Left ventricle myocardium inferior (tissue), 1 donor: ENCODE measurements around the gene NECTIN3. TPM values are rescaled to one million over a fixed set of nuclear protein-coding genes. Genes with fewer than 3 reads are reported as not detected.

ENCODE experiments used
- DNase-seq: peaks from one replicate; pipeline ENCODE4 v3.0.0-alpha.2; 2020
- H3K27ac ChIP-seq: fragments of 200-600 bp; replicated peaks from 2 replicates; pipeline ENCODE4 v1.8.0; 2021
- H3K27me3 ChIP-seq: fragments of 200-600 bp; 2 replicates; pipeline ENCODE4 v1.8.0; 2021; ENCODE audit warnings: low read depth
- H3K36me3 ChIP-seq: fragments of 200-600 bp; 2 replicates; pipeline ENCODE4 v1.8.0; 2021
- H3K4me1 ChIP-seq: fragments of 200-600 bp; 2 replicates; pipeline ENCODE4 v1.8.0; 2021
- H3K4me3 ChIP-seq: fragments of 200-600 bp; 2 replicates; pipeline ENCODE4 v1.8.0; 2021; ENCODE audit warnings: mild to moderate bottlenecking, moderate library complexity
- H3K9me3 ChIP-seq: fragments of 200-600 bp; replicated peaks from 2 replicates; pipeline ENCODE4 v1.8.0; 2021
- intact Hi-C: fragments of 100-400 bp; cut with micrococcal nuclease; formaldehyde crosslinking; loops from one replicate; pipeline ENCODE4 v1.11.0; 2022
- total RNA-seq: library from RNA; stranded (reverse); fragmentation: NEBNext Ultra II Directional; extraction: Animal tissue kit (Norgen Biotek cat#: 25700); gene quantifications from one replicate; pipeline ENCODE4 v1.2.1, GENCODE V29; 2021
- TF ChIP-seq, protein P1 (sequence below): fragments of 200-600 bp; IDR thresholded peaks from 2 replicates; pipeline ENCODE4 v1.8.0; 2021; ENCODE audit warnings: antibody characterized with exemption, mild to moderate bottlenecking, borderline replicate concordance
- donor health status: DM: no; HTN: yes; CAD: no; lungs with severe emphysema.

NECTIN3 gene
- total RNA-seq, 1 donor from 2014 or later, result 7.6 TPM

DNA sequence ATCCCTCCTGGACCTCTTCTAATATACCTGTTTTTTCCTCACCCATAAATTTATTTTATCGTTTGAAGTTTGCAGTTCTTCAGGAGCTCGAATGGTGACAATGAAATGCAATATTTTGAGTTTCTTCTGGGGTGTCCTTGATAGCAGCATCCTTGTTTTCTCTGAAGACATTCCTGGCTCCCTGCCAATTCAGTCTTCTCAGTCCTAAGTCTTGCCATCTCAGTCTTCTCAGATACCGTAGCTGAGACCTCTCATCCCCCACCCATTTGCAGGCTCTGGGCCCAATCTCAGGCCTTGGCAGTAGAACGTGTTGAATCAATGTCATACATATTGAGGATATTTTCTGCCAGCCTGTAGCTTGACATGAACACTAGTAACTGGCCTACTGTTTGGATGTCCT, 140.9 kb downstream of the NECTIN3 start:
- TF ChIP-seq, protein P1, sequence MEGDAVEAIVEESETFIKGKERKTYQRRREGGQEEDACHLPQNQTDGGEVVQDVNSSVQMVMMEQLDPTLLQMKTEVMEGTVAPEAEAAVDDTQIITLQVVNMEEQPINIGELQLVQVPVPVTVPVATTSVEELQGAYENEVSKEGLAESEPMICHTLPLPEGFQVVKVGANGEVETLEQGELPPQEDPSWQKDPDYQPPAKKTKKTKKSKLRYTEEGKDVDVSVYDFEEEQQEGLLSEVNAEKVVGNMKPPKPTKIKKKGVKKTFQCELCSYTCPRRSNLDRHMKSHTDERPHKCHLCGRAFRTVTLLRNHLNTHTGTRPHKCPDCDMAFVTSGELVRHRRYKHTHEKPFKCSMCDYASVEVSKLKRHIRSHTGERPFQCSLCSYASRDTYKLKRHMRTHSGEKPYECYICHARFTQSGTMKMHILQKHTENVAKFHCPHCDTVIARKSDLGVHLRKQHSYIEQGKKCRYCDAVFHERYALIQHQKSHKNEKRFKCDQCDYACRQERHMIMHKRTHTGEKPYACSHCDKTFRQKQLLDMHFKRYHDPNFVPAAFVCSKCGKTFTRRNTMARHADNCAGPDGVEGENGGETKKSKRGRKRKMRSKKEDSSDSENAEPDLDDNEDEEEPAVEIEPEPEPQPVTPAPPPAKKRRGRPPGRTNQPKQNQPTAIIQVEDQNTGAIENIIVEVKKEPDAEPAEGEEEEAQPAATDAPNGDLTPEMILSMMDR, result no peak
- intact Hi-C loops, result no loop called here
- no peak for DNase-seq
- no peaks in the 10 kb centered on the region for H3K36me3 ChIP-seq
- H3K4me3 ChIP-seq, result no peak overlapping the region
- H3K27me3 ChIP-seq, result no peaks in the 10 kb centered on the region
- H3K4me1 ChIP-seq, result no peaks in the 10 kb centered on the region
- no peak overlapping the region for H3K27ac ChIP-seq
- H3K9me3 ChIP-seq, result no peaks in the 10 kb centered on the region

DNA sequence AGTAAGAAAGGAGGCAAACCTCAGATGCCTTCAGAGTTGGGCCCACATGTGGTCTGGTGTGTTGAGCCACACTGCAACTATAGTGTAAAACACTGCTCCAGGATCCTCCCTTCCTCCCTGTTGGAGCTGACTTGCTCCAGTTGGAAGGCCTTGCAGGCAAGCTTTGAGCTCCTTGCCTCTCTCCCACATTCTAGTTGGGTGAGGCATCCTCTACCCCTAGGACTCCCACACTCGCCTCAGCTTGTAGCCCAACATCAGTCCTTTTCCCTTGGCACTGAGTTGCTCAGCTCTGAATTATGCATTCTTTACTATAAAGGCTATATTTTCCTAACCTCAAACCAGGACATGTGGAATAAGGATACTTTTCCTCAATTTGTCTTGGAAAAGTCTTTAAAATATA, 143.9 kb downstream of the NECTIN3 start:
- no peaks in the 10 kb centered on the region for H3K4me1 ChIP-seq
- TF ChIP-seq, protein P1, result no peak
- H3K27me3 ChIP-seq, result no peaks in the 10 kb centered on the region
- no peaks in the 10 kb centered on the region for H3K9me3 ChIP-seq
- no peaks in the 10 kb centered on the region for H3K36me3 ChIP-seq
- intact Hi-C loops, result no loop called here
- no peak overlapping the region for H3K27ac ChIP-seq
- no peak overlapping the region for H3K4me3 ChIP-seq
- no peak for DNase-seq

DNA sequence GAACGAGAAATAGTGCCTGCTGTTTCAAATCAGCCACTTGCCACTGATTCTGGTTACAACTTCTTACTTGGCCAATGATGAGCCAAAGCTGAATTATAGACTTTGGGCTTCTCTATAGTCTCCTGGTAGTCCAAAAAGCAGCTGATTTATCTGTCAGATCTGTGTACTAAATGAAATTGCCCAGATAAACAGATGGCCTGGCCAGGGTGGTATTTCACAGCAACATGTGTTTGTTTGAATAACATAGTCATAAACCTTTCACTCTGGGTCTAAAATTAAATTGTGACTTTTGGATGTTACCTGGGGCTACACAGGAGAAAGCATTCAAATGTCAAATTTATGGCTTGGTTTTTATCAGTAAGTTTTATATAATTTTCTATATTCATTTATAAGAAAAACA, 147.0 kb downstream of the NECTIN3 start:
- H3K4me3 ChIP-seq, result no peak overlapping the region
- intact Hi-C loops, result no loop called here

DNA sequence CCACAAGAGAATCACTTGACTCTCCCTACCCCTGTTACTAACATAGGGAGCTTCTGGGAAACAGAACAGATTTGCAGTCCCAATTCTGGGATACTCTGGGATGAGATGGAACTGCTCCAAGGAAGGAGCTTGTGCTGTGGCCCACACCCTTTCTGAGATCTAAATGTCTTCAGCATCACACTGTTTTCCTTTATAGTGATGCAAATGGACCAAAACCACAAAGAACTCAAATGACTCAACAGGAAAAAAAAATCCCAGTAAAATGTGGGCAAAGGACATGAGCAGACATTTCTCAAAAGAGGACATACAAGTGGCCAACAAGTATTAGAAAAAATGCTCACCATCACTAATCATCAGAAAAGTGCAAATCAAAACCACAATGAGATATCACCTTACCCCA, 155.6 kb downstream of the NECTIN3 start:
- H3K27ac ChIP-seq, result no peak overlapping the region
- TF ChIP-seq, protein P1, result no peak
- intact Hi-C loops, result no loop called here
- DNase-seq, result no peak
- no peaks in the 10 kb centered on the region for H3K27me3 ChIP-seq
- H3K36me3 ChIP-seq, result no peaks in the 10 kb centered on the region
- no peaks in the 10 kb centered on the region for H3K4me1 ChIP-seq
- H3K4me3 ChIP-seq, result no peak overlapping the region
- H3K9me3 ChIP-seq, result no peaks in the 10 kb centered on the region

More for the DNA sequence above, 147.0 kb downstream of the NECTIN3 start:
- TF ChIP-seq, protein P1, result no peak
- Histone ChIP-seq H3K27me3 (no peaks in the 10 kb centered on the region), H3K4me1 (no peaks in the 10 kb centered on the region), H3K9me3 (no peaks in the 10 kb centered on the region), H3K27ac (no peak overlapping the region), H3K36me3 (no peaks in the 10 kb centered on the region)
- DNase-seq, result no peak

DNA sequence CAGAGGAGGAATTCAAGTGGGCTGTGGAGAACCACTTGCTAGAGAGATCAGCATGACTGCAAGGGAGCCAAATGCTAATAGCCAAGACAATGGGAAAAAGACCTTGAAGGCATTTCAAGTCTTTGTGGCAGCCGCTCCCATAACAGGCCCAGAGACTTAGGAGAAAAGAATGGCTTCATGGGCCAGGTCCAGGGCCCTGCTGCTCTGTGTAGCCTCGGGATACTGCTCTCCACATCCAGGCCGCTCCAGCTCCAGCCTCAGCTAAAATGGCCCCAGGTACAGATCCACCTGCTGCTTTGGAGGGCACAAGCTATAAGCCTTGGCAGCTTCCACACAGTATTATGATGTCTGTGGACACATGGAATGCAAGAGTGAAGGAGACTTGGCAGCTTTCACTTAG, 157.7 kb downstream of the NECTIN3 start:
- no peaks in the 10 kb centered on the region for H3K9me3 ChIP-seq
- TF ChIP-seq, protein P1, result no peak
- H3K36me3 ChIP-seq, result no peaks in the 10 kb centered on the region
- intact Hi-C loops, result no loop called here
- no peak for DNase-seq
- no peaks in the 10 kb centered on the region for H3K27me3 ChIP-seq
- no peak overlapping the region for H3K27ac ChIP-seq
- H3K4me1 ChIP-seq, result no peaks in the 10 kb centered on the region
- no peak overlapping the region for H3K4me3 ChIP-seq
